ENCODE measurements around the gene MPZ.

Gene MPZ

GRCh38 chr1:161285521-161285920 is 24.2 kb downstream of the MPZ start:
- TF ChIP-seq ESRRG (CRISPR knock-in tag; IDR thresholded peaks at IDR 0.05) (no peak), ZFP3 (CRISPR knock-in tag; IDR thresholded peaks at IDR 0.05) (no peak), TCF4 (CRISPR knock-in tag; IDR thresholded peaks at IDR 0.05; ENCODE audit: borderline replicate concordance) (no peak), CREB5 (CRISPR knock-in tag; IDR thresholded peaks at IDR 0.05; ENCODE audit: low read depth) (no peak), POU6F1 (CRISPR knock-in tag; IDR thresholded peaks at IDR 0.05; ENCODE audit: borderline replicate concordance, low read depth) (no peak), CSDC2 (CRISPR knock-in tag; IDR thresholded peaks at IDR 0.05) (no peak), ZNF565 (CRISPR knock-in tag; conservative IDR thresholded peaks at IDR 0.05; ENCODE audit: low read depth) (no peak), RARB (CRISPR knock-in tag; IDR thresholded peaks at IDR 0.05) (no peak), SNAI2 (CRISPR knock-in tag; IDR thresholded peaks at IDR 0.05) (no peak), ZNF8 (CRISPR knock-in tag; IDR thresholded peaks at IDR 0.05) (no peak), TOX (CRISPR knock-in tag; IDR thresholded peaks at IDR 0.05; ENCODE audit: borderline replicate concordance) (no peak), BACH2 (CRISPR knock-in tag; IDR thresholded peaks at IDR 0.05; ENCODE audit: borderline replicate concordance) (no peak), ISL1 (CRISPR knock-in tag; IDR thresholded peaks at IDR 0.05) (no peak), ARNTL (CRISPR knock-in tag; IDR thresholded peaks at IDR 0.05; ENCODE audit: borderline replicate concordance, low read depth) (no peak), GLIS3 (CRISPR knock-in tag; IDR thresholded peaks at IDR 0.05) (no peak), OSR1 (CRISPR knock-in tag; IDR thresholded peaks at IDR 0.05) (no peak), ZFP30 (CRISPR knock-in tag; IDR thresholded peaks at IDR 0.05) (no peak)
- TF ChIP-seq, protein P1, sequence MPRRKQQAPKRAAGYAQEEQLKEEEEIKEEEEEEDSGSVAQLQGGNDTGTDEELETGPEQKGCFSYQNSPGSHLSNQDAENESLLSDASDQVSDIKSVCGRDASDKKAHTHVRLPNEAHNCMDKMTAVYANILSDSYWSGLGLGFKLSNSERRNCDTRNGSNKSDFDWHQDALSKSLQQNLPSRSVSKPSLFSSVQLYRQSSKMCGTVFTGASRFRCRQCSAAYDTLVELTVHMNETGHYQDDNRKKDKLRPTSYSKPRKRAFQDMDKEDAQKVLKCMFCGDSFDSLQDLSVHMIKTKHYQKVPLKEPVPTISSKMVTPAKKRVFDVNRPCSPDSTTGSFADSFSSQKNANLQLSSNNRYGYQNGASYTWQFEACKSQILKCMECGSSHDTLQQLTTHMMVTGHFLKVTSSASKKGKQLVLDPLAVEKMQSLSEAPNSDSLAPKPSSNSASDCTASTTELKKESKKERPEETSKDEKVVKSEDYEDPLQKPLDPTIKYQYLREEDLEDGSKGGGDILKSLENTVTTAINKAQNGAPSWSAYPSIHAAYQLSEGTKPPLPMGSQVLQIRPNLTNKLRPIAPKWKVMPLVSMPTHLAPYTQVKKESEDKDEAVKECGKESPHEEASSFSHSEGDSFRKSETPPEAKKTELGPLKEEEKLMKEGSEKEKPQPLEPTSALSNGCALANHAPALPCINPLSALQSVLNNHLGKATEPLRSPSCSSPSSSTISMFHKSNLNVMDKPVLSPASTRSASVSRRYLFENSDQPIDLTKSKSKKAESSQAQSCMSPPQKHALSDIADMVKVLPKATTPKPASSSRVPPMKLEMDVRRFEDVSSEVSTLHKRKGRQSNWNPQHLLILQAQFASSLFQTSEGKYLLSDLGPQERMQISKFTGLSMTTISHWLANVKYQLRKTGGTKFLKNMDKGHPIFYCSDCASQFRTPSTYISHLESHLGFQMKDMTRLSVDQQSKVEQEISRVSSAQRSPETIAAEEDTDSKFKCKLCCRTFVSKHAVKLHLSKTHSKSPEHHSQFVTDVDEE (CRISPR knock-in tag; IDR thresholded peaks at IDR 0.05), result no peak
- ATAC-seq, result no peak

DNA sequence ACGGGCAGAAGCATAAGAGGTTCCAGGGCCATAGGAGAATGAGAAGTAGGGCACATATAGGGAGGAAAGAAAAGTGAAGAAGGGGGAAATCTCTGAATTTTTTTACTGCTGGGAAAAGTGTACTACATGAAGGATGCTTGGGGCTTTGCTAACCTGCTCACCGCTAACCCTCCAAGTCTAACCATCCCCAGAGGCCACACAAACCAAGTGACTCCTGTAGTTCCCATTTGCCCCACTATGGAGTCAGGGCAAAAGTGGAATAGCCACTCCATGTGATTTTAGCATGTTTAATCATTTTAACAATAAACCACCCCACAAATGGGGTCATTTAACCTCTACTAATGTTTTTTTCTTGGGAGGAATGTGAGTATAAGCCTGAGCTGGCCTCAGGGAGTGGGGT is 24.7 kb downstream of the MPZ start:
- ATAC-seq, result no peak
- TF ChIP-seq ZNF565 (CRISPR knock-in tag; conservative IDR thresholded peaks at IDR 0.05; ENCODE audit: low read depth) (no peak), ZFP30 (CRISPR knock-in tag; IDR thresholded peaks at IDR 0.05) (no peak), SNAI2 (CRISPR knock-in tag; IDR thresholded peaks at IDR 0.05) (no peak), OSR1 (CRISPR knock-in tag; IDR thresholded peaks at IDR 0.05) (no peak), POU6F1 (CRISPR knock-in tag; IDR thresholded peaks at IDR 0.05; ENCODE audit: borderline replicate concordance, low read depth) (no peak), GLIS3 (CRISPR knock-in tag; IDR thresholded peaks at IDR 0.05) (no peak), ARNTL (CRISPR knock-in tag; IDR thresholded peaks at IDR 0.05; ENCODE audit: borderline replicate concordance, low read depth) (no peak), ZNF70 (CRISPR knock-in tag; IDR thresholded peaks at IDR 0.05) (no peak), TCF4 (CRISPR knock-in tag; IDR thresholded peaks at IDR 0.05; ENCODE audit: borderline replicate concordance) (no peak)
- TF ChIP-seq, protein P1 (CRISPR knock-in tag; IDR thresholded peaks at IDR 0.05), result no peak

DNA sequence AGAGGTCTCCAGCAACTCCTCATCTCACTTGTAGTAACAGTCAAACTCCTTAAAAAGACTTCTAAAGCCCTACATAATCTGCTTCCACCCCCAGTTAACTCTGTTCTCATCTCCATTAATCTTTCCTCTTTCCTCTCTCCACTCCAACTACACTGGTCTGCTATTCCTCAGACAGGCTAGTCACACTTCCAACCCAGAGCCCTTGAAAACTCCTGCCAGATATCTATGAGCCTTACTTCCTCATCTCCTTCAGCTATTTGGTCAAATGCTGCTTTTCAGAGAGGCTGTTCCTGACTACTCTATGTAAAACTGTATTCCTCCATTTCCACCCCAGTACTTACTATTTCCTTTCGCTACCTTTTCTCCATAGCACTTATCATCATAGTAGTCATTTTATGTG is 26.8 kb downstream of the MPZ start:
- no peak for ATAC-seq
- TF ChIP-seq, protein P2, sequence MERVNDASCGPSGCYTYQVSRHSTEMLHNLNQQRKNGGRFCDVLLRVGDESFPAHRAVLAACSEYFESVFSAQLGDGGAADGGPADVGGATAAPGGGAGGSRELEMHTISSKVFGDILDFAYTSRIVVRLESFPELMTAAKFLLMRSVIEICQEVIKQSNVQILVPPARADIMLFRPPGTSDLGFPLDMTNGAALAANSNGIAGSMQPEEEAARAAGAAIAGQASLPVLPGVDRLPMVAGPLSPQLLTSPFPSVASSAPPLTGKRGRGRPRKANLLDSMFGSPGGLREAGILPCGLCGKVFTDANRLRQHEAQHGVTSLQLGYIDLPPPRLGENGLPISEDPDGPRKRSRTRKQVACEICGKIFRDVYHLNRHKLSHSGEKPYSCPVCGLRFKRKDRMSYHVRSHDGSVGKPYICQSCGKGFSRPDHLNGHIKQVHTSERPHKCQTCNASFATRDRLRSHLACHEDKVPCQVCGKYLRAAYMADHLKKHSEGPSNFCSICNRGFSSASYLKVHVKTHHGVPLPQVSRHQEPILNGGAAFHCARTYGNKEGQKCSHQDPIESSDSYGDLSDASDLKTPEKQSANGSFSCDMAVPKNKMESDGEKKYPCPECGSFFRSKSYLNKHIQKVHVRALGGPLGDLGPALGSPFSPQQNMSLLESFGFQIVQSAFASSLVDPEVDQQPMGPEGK (CRISPR knock-in tag; IDR thresholded peaks at IDR 0.05; ENCODE audit: borderline replicate concordance), result no peak
- TF ChIP-seq OSR1 (CRISPR knock-in tag; IDR thresholded peaks at IDR 0.05) (no peak), ARNTL (CRISPR knock-in tag; IDR thresholded peaks at IDR 0.05; ENCODE audit: borderline replicate concordance, low read depth) (no peak), ZC3H10 (CRISPR knock-in tag; IDR thresholded peaks at IDR 0.05) (no peak), ZNF565 (CRISPR knock-in tag; conservative IDR thresholded peaks at IDR 0.05; ENCODE audit: low read depth) (no peak), ZNF8 (CRISPR knock-in tag; IDR thresholded peaks at IDR 0.05) (no peak), ZFP3 (CRISPR knock-in tag; IDR thresholded peaks at IDR 0.05) (no peak)
- TF ChIP-seq, protein P1 (CRISPR knock-in tag; IDR thresholded peaks at IDR 0.05), result no peak

All from SK-N-SH treated with all-trans-retinoic acid at 6 μM for 48 hours (cell line).